GM19438 (cell line): ENCODE data around the gene PLPPR3.

Experiments used
- ATAC-seq: cut with Tn5 transposase; IDR thresholded peaks from one replicate; pipeline ENCODE4 v1.9.1; 2021; ENCODE audit warnings: low read depth; ENCODE audit not compliant: unreplicated experiment

PLPPR3 gene

DNA sequence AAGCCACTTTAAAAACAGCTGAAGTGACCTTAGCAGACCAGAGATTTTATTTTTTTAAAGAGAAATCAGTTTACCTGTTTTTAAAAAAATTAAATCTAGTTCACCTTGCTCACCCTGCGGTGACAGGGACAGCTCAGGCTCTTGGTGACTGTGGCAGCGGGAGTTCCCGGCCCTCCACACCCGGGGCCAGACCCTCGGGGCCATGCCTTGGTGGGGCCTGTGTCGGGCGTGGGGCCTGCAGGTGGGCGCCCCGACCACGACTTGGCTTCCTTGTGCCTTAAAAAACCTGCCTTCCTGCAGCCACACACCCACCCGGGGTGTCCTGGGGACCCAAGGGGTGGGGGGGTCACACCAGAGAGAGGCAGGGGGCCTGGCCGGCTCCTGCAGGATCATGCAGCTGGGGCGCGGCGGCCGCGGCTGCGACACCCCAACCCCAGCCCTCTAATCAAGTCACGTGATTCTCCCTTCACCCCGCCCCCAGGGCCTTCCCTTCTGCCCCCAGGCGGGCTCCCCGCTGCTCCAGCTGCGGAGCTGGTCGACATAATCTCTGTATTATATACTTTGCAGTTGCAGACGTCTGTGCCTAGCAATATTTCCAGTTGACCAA is 10.8 kb downstream of the PLPPR3 start:
- no peak for ATAC-seq

- no peak for ATAC-seq
These were observed 11.5 kb downstream of the PLPPR3 start for GRCh38 chr19:810077-810855.

- ATAC-seq, result no peak
These were observed 13.4 kb downstream of the PLPPR3 start for GRCh38 chr19:808423-808775.

DNA sequence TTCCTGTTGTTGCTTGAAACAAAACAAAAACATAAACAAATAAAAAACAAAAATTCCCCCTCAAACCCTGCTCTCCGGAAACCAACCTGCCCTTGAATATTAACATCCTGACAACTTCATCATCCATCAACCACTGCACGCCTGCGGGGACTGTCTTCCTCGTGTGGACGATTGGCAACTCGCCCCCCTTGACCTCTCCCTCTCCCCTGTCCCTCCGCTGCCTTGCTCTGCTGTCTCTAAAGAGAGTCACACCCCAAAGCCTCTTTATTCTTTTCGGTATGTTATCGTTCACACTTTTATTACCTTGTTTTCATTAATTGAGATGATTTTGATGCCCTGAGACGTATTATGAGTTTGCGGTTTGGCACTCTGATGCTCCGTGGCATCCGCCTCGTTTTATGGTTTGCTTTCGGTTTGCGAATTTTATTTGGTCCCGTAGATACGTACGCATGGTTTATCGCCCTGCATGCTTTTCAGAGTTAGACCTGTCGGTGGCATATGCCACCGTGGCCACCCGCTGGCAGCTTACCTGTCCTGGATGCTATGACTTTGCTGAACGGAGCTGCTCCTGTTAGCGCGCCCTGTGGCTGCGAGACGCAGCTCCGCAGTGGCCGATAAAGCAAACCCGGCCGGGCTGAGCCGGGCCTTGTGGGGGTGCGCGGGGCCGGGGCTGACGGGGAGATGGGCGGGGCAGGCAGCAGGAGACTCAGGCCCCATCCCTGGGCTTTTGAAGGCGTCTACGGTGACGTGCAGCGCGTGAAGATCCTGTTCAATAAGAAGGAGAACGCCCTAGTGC is 13.9 kb downstream of the PLPPR3 start:
- ATAC-seq, result no peak

DNA sequence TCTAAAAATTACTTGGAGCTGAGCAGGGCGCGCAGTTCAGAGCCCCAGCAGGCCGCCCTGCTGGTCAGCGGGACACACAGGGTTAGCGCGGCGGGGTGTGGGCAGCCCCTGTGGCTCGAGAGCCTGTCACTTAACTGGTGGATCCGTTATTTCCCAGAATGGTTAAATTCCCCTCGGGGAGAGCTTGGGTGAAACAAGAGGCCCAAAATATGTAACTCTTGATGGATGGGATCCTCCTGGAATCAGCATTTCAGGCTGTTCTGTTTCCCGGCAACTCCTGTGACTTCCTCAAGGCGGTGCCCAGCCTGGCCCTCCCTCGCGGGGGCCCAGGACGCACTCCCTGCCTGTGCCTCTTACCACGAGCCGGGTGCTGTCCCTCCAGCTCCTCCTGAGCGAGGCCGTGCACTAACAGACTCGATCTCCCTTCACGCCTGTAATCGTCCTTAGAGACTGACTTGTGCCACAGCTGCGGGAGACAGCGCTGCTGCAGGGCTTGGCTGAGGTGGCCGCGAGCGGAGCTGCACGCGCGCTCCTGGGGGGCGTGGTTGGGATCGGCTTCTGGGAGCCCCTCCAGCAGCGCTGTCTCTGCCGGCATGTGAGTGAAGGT is 14.8 kb downstream of the PLPPR3 start:
- ATAC-seq, result no peak

DNA sequence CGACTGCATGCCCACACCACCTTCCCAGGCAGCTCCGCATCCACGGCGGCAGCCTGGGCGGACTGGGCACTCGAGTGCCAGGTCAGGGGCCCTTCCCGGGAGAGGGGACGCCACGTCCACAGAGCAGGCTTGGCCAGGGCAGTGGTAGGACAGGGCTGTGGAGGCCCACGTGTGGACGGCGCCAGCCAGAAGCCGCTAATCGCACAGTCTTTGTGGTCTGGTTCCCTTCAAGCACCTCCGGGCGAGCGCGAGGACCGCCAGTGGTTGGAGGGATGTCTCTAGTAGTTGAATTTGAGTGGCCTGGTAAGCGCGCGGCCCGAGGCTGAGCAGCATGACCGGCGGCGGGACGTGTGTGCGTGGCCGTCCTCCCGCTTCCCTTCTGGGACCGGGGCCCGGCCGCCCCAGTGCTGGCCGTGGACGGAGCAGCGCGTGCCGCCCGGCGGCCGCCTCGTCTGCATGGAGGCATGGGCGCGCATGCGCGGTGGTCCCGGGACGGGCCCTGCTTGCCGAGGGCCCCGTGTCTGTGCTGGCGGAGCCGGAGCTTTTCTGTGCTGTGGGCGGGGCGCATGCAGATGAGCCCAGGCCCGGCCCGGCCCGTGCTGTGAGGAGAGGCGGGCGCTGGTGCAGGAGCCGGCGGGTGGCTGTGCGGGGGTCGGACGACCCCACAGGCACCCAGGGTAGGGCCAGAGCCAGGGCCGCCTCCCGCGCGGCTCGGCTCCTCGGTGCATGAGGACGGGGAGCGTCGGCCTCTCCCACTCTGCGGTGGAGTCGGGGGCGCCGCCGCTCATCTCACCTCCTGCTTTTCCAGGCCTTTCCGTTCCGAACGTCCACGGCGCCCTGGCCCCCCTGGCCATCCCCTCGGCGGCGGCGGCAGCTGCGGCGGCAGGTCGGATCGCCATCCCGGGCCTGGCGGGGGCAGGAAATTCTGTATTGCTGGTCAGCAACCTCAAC is 15.9 kb downstream of the PLPPR3 start:
- no peak for ATAC-seq

DNA sequence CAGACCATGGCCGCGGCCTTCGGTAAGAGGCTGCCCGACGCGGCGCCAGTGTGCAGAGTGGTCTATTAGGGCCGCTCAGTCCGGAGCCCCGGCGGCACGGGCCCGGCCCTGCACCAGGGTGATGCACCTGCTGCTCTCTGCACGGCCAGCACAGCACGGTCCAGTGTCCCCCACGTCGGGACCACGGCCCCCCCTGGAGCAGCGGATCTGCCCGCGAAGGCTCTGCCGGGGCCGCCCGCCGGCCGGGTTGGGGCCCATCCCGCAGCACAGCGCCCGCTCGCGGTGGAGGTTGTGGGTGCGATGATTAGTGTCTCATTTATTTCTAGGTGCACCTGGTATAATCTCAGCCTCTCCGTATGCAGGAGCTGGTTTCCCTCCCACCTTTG is 16.6 kb downstream of the PLPPR3 start:
- ATAC-seq, result no peak

GRCh38 chr19:804419-805165 is 17.2 kb downstream of the PLPPR3 start:
- ATAC-seq, result no peak

GRCh38 chr19:803686-804418 is 17.9 kb downstream of the PLPPR3 start:
- no peak for ATAC-seq

GRCh38 chr19:803099-803561 is 18.6 kb downstream of the PLPPR3 start:
- ATAC-seq, result no peak

DNA sequence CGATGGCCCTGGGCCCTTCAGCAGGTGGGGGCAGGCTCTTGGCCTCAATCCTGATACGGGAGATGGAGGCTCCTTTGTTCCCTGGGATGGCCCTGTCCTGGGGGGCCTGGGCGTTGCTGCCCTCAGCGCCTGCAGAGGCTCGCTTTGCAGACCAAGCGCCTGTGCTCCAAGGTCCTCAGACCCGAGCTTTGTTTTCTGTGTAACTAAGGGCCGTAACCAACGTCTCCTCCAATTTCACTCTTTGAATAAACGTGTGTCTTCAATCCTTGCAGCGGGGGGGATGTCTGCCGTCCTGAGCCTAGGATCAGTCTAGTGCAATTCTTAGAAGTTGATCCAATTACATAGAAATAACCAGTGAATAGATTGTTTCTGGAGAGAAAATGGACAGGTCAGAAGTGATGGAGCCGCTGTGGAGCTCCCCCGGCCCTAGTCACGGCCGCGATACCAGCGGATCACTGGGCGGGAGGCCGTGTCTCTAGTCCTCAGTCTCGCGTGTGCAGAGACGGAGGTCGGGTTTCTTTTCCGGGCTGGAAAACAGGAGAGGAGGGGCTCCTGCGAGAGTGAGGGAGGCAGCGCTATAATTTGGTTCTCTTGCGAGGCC is 19.2 kb downstream of the PLPPR3 start:
- ATAC-seq, result no peak

DNA sequence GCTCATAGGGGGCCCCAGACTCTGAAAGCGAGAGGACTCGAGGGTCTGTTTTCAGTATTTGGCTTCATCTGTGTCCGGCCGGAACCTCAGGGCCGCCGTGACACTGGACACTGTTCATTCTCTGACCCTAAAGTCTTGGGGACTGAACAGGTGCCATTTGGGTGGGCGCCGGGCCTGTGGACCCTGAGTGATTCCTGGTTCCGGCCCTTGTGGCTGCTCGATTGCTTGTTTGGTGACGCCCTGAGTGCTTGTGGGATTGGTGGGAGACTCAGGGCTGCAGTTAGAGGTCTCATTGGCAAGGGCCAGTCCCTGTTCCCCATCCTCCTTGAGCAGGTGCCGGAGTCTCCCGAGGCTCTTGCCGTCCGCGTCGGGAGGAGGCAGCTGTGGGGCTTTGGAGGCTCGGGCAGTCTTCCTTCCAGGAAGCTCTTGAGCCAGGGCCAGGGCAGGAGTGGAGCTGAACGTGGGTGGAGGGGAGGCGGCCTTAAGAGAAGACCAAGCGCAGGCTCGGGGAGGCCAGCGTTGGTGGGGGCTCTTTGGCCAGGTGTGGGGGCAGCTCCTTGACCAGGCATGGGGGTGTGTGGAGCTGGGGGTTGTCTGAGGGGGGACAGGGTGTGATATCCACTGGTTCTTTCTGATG is 19.8 kb downstream of the PLPPR3 start:
- no peak for ATAC-seq

DNA sequence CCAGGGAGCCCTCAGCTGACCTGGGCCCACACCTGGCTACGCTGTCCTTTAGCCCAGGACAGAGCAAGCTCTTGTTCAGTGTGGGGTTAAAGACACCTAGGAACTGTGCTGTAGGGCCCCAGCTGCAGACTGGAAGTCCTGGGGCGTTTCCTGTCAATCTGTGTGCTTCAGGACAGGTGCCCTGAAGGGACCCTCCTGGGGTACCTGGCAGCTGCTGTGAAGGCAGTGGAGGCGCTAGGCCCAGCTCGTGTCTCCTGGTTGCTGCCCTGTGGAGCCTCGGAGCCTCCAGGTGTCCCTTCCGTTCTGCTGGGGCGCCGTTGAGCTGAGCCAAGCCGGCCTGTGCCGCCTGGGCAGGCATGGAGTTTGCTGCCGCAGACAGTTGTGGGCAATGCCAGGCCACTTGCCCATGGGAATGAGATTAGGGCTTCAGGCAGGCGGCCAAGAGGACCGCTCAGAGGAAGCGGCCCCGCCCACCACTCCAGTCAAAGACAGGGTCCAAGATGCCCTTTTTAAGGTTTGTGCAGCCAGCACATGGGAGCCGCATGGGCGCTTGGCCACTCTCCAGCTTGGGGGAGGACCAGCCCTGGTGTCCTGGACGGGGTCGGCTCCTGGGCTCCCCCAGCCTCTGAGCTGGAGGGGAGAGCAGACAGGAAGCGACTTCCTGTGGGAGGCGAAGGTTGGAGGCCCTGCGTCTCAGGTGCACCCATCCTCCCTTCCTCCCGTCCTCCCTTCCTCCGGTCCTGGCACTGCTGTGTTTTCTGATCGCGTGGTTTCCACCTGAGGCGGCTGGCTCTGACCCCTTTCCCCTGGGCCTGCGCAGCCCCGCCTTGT is 20.5 kb downstream of the PLPPR3 start:
- no peak for ATAC-seq

DNA sequence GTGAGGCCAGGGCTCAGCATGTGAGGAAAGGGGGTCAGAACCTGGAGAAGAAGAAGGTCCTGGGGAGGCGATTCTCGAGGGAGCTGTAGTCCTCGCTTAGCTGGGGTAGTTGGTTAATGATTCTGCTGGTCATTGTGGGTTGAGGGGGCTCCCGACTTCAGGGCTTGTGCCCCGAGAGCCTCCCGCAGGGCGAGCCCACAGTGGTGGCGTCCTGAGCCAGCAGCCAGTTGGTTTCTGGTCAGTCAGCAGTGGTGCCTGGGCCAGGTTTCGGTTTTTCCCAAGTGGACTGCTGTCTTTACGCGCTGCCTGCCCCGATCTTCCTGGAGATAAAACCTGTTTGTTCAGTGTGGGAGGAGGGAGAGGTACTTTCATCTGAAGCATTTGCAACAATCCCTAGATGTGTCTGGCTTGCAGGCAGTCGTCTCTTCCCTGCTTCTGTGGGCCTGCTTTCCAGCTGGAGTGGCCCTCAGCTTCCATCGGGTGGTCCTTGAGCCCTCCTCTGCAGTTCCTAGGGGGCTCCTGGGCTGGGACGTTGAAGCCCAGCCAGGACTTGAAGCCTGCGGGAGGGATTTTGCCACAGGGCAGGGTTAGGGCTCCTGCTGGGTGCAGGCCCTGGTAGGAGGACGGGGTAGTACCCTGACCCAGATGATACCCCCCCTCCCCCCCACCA is 21.3 kb downstream of the PLPPR3 start:
- ATAC-seq, result no peak

- no peak for ATAC-seq
These were observed 22.5 kb downstream of the PLPPR3 start for GRCh38 chr19:799076-799881.
